ENCODE results near the gene FXYD7.
A peak's percentile ranks its signal among the peaks of the same experiment; 100 is the strongest.

The FXYD7 gene

GRCh38 chr19:35109395-35110112 lies 33.5 kb upstream of the FXYD7 start:
- DNase-seq (ENCODE audit: low read depth in 2 of 3, low spot score in 1 of 3) = no peak

GRCh38 chr19:35110974-35111373 lies 32.1 kb upstream of the FXYD7 start:
- DNase-seq (ENCODE audit: low read depth in 2 of 3, low spot score in 1 of 3) = no peak

- DNase-seq (ENCODE audit: low read depth in 2 of 3, low spot score in 1 of 3) = no peak
Observed at GRCh38 chr19:35112995-35113688, 29.9 kb upstream of the FXYD7 start.

- DNase-seq (ENCODE audit: low read depth in 2 of 3, low spot score in 1 of 3) = peak; percentile 37 to 79 (median 45)
Observed at GRCh38 chr19:35114353-35115176, 28.5 kb upstream of the FXYD7 start.

- no peak for DNase-seq (ENCODE audit: low read depth in 2 of 3, low spot score in 1 of 3)
Observed at GRCh38 chr19:35115177-35115951, 27.7 kb upstream of the FXYD7 start, which contains the start of gene FXYD3. TSS of gene FXYD3 (plus strand) at chr19:35115823. CDS start at chr19:35119377, 3,554 bp downstream.

- DNase-seq (ENCODE audit: low read depth in 2 of 3, low spot score in 1 of 3) = no peak
Observed at GRCh38 chr19:35116072-35116801, 26.8 kb upstream of the FXYD7 start.

- DNase-seq (ENCODE audit: low read depth in 2 of 3, low spot score in 1 of 3) = no peak
Observed at GRCh38 chr19:35117116-35117515, 25.9 kb upstream of the FXYD7 start.

- no peak for DNase-seq (ENCODE audit: low read depth in 2 of 3, low spot score in 1 of 3)
Observed at GRCh38 chr19:35117799-35118198, 25.3 kb upstream of the FXYD7 start.

- no peak for DNase-seq (ENCODE audit: low read depth in 2 of 3, low spot score in 1 of 3)
Observed at GRCh38 chr19:35118268-35119020, 24.6 kb upstream of the FXYD7 start.

- no peak for DNase-seq (ENCODE audit: low read depth in 2 of 3, low spot score in 1 of 3)
Observed at GRCh38 chr19:35119091-35119490, 24.0 kb upstream of the FXYD7 start.

- DNase-seq (ENCODE audit: low read depth in 2 of 3, low spot score in 1 of 3) = no peak
Observed at GRCh38 chr19:35119578-35120155, 23.4 kb upstream of the FXYD7 start.

GRCh38 chr19:35120492-35120891 lies 22.6 kb upstream of the FXYD7 start:
- no peak for DNase-seq (ENCODE audit: low read depth in 2 of 3, low spot score in 1 of 3)

- DNase-seq (ENCODE audit: low read depth in 2 of 3, low spot score in 1 of 3) = no peak
Observed at GRCh38 chr19:35120898-35121297, 22.2 kb upstream of the FXYD7 start.

- no peak for DNase-seq (ENCODE audit: low read depth in 2 of 3, low spot score in 1 of 3)
Observed at GRCh38 chr19:35122687-35123551, 20.1 kb upstream of the FXYD7 start.

GRCh38 chr19:35123573-35123972 lies 19.5 kb upstream of the FXYD7 start:
- no peak for DNase-seq (ENCODE audit: low read depth in 2 of 3, low spot score in 1 of 3)

- peak; percentile 74 to 86 (median 77) for DNase-seq (ENCODE audit: low read depth in 2 of 3, low spot score in 1 of 3)
Observed at GRCh38 chr19:35124098-35125060, 18.7 kb upstream of the FXYD7 start.

- no peak for DNase-seq (ENCODE audit: low read depth in 2 of 3, low spot score in 1 of 3)
Observed at GRCh38 chr19:35125270-35125717, 17.8 kb upstream of the FXYD7 start.

Data from stimulated activated CD4-positive, alpha-beta T cell treated with anti-CD3 and anti-CD28 coated beads, Interleukin-12 subunit alpha, Interleukin-12 subunit beta, amount 100 ng/mL, for 48 hours (primary cell).